Neural progenitor cell (in vitro differentiated cells): ENCODE measurements around the gene TCF25. TPM values are rescaled to one million over a fixed set of nuclear protein-coding genes. Genes with fewer than 3 reads are reported as not detected.

Source experiments
- DNase-seq: peaks from one replicate; pipeline ENCODE4 v3.0.0-alpha.2; 2016; ENCODE audit warnings: low spot score
- H2AFZ ChIP-seq: fragments of 200-600 bp; sonication (generic); replicated peaks from 2 replicates; pipeline ENCODE4 v1.6.1; 2016; ENCODE audit warnings: antibody characterized with exemption
- H3F3A ChIP-seq: fragments of 200-600 bp; sonication (generic); 2 replicates; pipeline ENCODE4 v1.6.1; 2016; ENCODE audit warnings: antibody characterized with exemption, low read depth
- H3K27ac ChIP-seq: fragments of 200-600 bp; sonication (generic); 2 replicates; pipeline ENCODE4 v1.5.1; 2016; ENCODE audit warnings: mild to moderate bottlenecking
- H3K27me3 ChIP-seq: fragments of 200-600 bp; sonication (generic); 2 replicates; pipeline ENCODE4 v1.6.1; 2016; ENCODE audit warnings: mild to moderate bottlenecking, moderate library complexity
- H3K36me3 ChIP-seq: fragments of 200-600 bp; sonication (generic); 2 replicates; pipeline ENCODE4 v1.5.1; 2016
- H3K4me1 ChIP-seq: fragments of 200-600 bp; sonication (generic); 2 replicates; pipeline ENCODE4 v1.6.1; 2016; ENCODE audit warnings: mixed run types
- H3K4me2 ChIP-seq: fragments of 200-600 bp; sonication (generic); 2 replicates; pipeline ENCODE4 v1.6.1; 2016
- H3K4me3 ChIP-seq: fragments of 200-600 bp; sonication (generic); 2 replicates; pipeline ENCODE4 v1.5.1; 2016
- H3K79me2 ChIP-seq: fragments of 200-600 bp; sonication (generic); 2 replicates; pipeline ENCODE4 v1.6.1; 2016; ENCODE audit warnings: low read depth
- H3K9ac ChIP-seq: fragments of 200-600 bp; sonication (generic); 2 replicates; pipeline ENCODE4 v1.6.1; 2016
- H3K9me3 ChIP-seq: fragments of 200-600 bp; sonication (generic); 2 replicates; pipeline ENCODE4 v1.5.1; 2016; ENCODE audit warnings: low read depth
- H4K20me1 ChIP-seq: fragments of 200-600 bp; sonication (generic); 2 replicates; pipeline ENCODE4 v1.6.1; 2016; ENCODE audit warnings: low read depth
- H3K27ac Mint-ChIP-seq: 3 replicates; pipeline ENCODE4 v1.8.0; 2021; ENCODE audit warnings: mixed read lengths
- H3K27me3 Mint-ChIP-seq: 2 replicates; pipeline ENCODE4 v1.8.0; 2022; ENCODE audit warnings: low read depth, mild to moderate bottlenecking, inconsistent platforms, moderate library complexity, mixed read lengths; ENCODE audit not compliant: insufficient read depth
- H3K36me3 Mint-ChIP-seq: 3 replicates; pipeline ENCODE4 v1.8.0; 2021; ENCODE audit warnings: mixed read lengths
- H3K4me1 Mint-ChIP-seq: 3 replicates; pipeline ENCODE4 v1.8.0; 2021; ENCODE audit warnings: mixed read lengths
- H3K4me3 Mint-ChIP-seq: 3 replicates; pipeline ENCODE4 v1.8.0; 2021; ENCODE audit warnings: mild to moderate bottlenecking, moderate library complexity, mixed read lengths
- H3K9me3 Mint-ChIP-seq: 3 replicates; pipeline ENCODE4 v1.8.0; 2020; ENCODE audit warnings: mixed read lengths
- CTCF ChIP-seq: fragments of 200-600 bp; sonication (generic); IDR thresholded peaks from 2 replicates; pipeline ENCODE4 v1.5.1; 2017; ENCODE audit warnings: antibody characterized with exemption, mild to moderate bottlenecking
- EZH2 ChIP-seq: fragments of 200-600 bp; sonication (generic); IDR thresholded peaks from 2 replicates; pipeline ENCODE4 v1.6.1; 2017; ENCODE audit warnings: antibody characterized with exemption, mild to moderate bottlenecking, moderate library complexity
- EZH2phosphoT487 ChIP-seq: fragments of 200-600 bp; sonication (generic); IDR thresholded peaks from 2 replicates; pipeline ENCODE4 v1.6.1; 2017; ENCODE audit warnings: antibody characterized with exemption
- total RNA-seq: library from RNA; depleted of rRNA; stranded (reverse); fragments of >200 nt; gene quantifications from 2 replicates; pipeline ENCODE4 v1.2.3, GENCODE V29; 2015; ENCODE audit warnings: low replicate concordance

TCF25 gene
- total RNA-seq, 1 donor from 2014 or later, result 95.6 TPM

GRCh38 chr16:89903908-89904515 is 30.6 kb downstream of the TCF25 start:
- Histone ChIP-seq H3K4me2 (no peak overlapping the region), H2AFZ (no peak overlapping the region), H3K9ac (no peak overlapping the region), H3K4me3 (no peak overlapping the region), H3K27ac (no peak overlapping the region), H3K27me3 (no peaks in the 10 kb centered on the region), H3K36me3 (no peaks in the 10 kb centered on the region), H3F3A (no peaks in the 10 kb centered on the region), H3K9me3 (no peaks in the 10 kb centered on the region), H3K4me1 (no peaks in the 10 kb centered on the region), H4K20me1 (no peaks in the 10 kb centered on the region), H3K79me2 (no peaks in the 10 kb centered on the region)
- H3K36me3 Mint-ChIP-seq, result peaks cover 37% of the 10 kb centered on the region
- peaks cover 8% of the 10 kb centered on the region for H3K9me3 Mint-ChIP-seq
- TF ChIP-seq EZH2phosphoT487 (no peak), EZH2 (no peak), CTCF (no peak)
- DNase-seq, result no peak
- H3K4me1 Mint-ChIP-seq, result no peaks in the 10 kb centered on the region
- H3K27me3 Mint-ChIP-seq, result peaks cover 2% of the 10 kb centered on the region
- H3K27ac Mint-ChIP-seq, result no peak overlapping the region
- H3K4me3 Mint-ChIP-seq, result no peak overlapping the region

GRCh38 chr16:89904606-89905510 is 31.5 kb downstream of the TCF25 start:
- H3K27ac ChIP-seq, result no peak overlapping the region

GRCh38 chr16:89905511-89906139 is 32.2 kb downstream of the TCF25 start:
- peaks cover 8% of the 10 kb centered on the region for H3K9me3 Mint-ChIP-seq
- peaks cover 11% of the 10 kb centered on the region for H3F3A ChIP-seq
- no peak overlapping the region for H3K4me3 Mint-ChIP-seq
- peaks cover 2% of the 10 kb centered on the region for H3K27me3 Mint-ChIP-seq
- no peak overlapping the region for H2AFZ ChIP-seq
- H3K9me3 ChIP-seq, result no peaks in the 10 kb centered on the region
- H3K9ac ChIP-seq, result no peak overlapping the region
- no peak overlapping the region for H3K4me2 ChIP-seq
- no peak overlapping the region for H3K27ac Mint-ChIP-seq
- peaks cover 29% of the 10 kb centered on the region for H3K36me3 Mint-ChIP-seq
- H3K4me1 ChIP-seq, result peaks cover 6% of the 10 kb centered on the region
- H3K27me3 ChIP-seq, result no peaks in the 10 kb centered on the region
- TF ChIP-seq CTCF, result no peak
- no peak for TF ChIP-seq EZH2phosphoT487
- no peak for TF ChIP-seq EZH2
- H3K79me2 ChIP-seq, result no peaks in the 10 kb centered on the region
- no peak overlapping the region for H3K27ac ChIP-seq
- H4K20me1 ChIP-seq, result no peaks in the 10 kb centered on the region
- H3K4me1 Mint-ChIP-seq, result no peaks in the 10 kb centered on the region
- H3K36me3 ChIP-seq, result no peaks in the 10 kb centered on the region
- no peak overlapping the region for H3K4me3 ChIP-seq
- DNase-seq, result no peak

More at GRCh38 chr16:89904606-89905510, 31.5 kb downstream of the TCF25 start:
- H3K4me2 ChIP-seq, result no peak overlapping the region
- no peak overlapping the region for H3K4me3 ChIP-seq
- H3K9ac ChIP-seq, result no peak overlapping the region
- H3K27ac Mint-ChIP-seq, result no peak overlapping the region
- no peaks in the 10 kb centered on the region for H3K36me3 ChIP-seq
- no peak overlapping the region for H2AFZ ChIP-seq
- no peaks in the 10 kb centered on the region for H3K4me1 Mint-ChIP-seq
- H3K4me3 Mint-ChIP-seq, result no peak overlapping the region
- TF ChIP-seq CTCF (no peak), EZH2phosphoT487 (no peak)
- H3K27me3 ChIP-seq, result no peaks in the 10 kb centered on the region
- H3K4me1 ChIP-seq, result peaks cover 3% of the 10 kb centered on the region
- H3F3A ChIP-seq, result peaks cover 4% of the 10 kb centered on the region
- no peaks in the 10 kb centered on the region for H4K20me1 ChIP-seq
- H3K9me3 ChIP-seq, result no peaks in the 10 kb centered on the region
- H3K9me3 Mint-ChIP-seq, result peaks cover 8% of the 10 kb centered on the region
- H3K36me3 Mint-ChIP-seq, result peaks cover 34% of the 10 kb centered on the region
- DNase-seq, result no peak
- peaks cover 2% of the 10 kb centered on the region for H3K27me3 Mint-ChIP-seq
- no peaks in the 10 kb centered on the region for H3K79me2 ChIP-seq
